GM12872 (cell line): ENCODE measurements around the gene A2ML1.

Source experiments
- TF ChIP-seq, protein P1 (sequence below): IDR thresholded peaks from 3 replicates; pipeline ENCODE4 v1.5.1; 2011; ENCODE audit warnings: low read depth, mild to moderate bottlenecking, low read length, moderate library complexity; ENCODE audit not compliant: insufficient read depth

Gene A2ML1

DNA sequence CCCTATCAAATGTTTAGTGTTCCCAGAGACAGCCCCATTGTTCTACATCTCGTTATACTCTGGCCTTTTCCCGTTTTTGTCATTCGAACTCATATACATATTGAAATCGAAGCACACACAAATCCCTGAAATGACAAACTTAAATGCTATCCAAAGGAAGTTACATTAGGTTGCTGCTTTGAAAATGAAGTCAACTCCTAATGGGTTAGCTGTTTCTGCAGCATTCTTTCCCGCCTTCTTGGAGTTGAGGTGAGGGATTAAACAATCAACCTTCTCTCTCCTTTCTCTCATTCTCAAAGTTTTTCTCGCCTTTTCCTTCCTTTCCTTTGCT, 91.2 kb downstream of the A2ML1 start:
- TF ChIP-seq, protein P1, sequence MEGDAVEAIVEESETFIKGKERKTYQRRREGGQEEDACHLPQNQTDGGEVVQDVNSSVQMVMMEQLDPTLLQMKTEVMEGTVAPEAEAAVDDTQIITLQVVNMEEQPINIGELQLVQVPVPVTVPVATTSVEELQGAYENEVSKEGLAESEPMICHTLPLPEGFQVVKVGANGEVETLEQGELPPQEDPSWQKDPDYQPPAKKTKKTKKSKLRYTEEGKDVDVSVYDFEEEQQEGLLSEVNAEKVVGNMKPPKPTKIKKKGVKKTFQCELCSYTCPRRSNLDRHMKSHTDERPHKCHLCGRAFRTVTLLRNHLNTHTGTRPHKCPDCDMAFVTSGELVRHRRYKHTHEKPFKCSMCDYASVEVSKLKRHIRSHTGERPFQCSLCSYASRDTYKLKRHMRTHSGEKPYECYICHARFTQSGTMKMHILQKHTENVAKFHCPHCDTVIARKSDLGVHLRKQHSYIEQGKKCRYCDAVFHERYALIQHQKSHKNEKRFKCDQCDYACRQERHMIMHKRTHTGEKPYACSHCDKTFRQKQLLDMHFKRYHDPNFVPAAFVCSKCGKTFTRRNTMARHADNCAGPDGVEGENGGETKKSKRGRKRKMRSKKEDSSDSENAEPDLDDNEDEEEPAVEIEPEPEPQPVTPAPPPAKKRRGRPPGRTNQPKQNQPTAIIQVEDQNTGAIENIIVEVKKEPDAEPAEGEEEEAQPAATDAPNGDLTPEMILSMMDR, result no peak

DNA sequence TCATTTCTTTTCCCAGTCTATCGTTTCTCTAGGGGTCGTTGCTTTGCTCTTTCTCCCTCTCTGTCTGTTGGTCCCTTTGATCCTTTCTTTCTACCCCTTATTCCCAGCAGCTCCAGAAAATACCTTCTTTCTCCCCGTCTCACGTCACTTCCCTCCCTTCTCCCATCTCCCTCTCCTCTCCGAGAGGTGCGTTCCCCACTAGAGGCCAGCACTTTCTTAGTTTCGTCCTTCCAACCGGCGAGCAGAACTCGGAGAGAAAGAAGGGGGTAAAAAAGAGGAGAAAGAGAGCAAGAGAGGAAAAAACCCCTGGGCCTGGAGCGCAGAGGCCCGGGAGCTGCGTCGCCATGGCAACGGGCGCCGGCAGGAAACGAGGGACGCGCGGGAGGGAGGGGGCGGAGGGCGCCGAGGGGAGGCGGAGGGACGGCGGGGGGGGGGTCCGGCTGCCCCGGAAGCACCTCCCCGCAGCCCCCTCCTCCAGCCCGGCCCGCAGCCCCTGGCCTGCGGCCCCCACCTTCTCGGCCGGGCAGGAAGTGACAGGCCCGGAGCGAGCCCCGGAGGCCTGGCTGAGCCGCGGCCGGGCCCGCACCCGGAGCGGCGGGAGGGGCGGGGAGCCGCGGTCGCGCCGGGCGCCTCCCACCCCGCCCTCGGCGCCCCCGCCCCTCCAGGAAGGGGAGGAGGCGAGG, 91.8 kb downstream of the A2ML1 start, which contains the start of gene PHC1:
Gene PHC1 (plus strand): TSS at position 477 of the 683 bp plus-strand sequence. CDS start 3,169 bp downstream, outside the sequence.
- TF ChIP-seq, protein P1, result peak; percentile 39; the same call in 2 of the 3 replicates

DNA sequence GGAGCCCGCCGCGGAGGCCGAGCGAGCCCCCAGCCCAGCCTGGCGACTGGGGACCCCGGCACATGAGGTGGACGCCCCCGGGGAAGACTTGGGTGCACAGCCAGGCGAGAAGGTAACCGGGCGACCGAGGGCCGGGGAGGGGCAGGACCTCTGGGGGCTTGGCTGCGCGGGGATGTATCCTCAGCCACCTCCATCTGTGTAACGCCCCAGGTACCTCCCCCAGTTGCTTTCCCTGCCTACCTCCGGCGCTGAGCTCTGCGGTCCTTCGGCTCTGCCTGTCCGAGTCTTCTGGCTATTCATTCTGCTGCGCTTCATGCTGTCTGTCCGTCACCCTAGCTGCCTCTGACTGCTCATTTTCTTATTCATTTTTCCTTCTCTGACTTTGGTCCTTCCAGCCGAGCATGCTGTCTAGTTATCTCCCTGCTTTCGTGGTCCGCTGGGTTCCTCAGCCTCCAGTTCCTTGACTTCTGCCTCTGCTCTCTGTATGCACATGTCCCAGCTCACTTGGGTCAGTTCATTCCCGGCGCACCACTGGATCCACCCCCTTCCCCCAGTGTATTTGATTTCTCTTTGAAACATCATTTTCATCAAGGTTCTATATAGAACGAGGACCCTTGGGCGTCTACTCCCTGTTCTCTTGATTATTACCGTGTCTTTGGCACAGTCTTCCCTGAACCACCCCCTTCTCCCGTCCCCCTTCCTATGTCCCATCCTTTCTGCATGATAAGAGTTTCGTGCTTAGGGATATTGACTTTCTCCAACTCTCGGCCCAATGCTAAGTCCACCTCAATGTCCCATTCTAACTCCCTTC, 92.5 kb downstream of the A2ML1 start:
- TF ChIP-seq, protein P1, result no peak

DNA sequence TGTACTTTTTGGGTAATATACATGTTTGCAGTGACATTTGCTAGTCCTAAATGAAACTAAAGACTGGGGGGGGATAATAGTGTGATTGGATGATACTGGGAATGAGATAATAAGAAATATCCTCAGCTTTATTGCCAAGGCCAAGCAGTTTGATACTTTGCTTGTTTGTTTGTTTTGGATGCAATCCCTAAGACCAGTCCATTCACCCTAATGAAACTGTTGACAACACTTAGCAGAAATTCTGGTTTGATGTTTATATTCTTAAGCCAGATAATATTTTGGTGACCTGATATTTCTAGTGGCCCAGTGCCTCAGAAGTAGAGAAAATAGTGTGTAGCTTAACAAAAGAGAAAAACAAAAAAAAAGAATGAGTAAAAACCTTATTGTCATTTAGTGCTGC, 93.7 kb downstream of the A2ML1 start:
- TF ChIP-seq, protein P1, result no peak

DNA sequence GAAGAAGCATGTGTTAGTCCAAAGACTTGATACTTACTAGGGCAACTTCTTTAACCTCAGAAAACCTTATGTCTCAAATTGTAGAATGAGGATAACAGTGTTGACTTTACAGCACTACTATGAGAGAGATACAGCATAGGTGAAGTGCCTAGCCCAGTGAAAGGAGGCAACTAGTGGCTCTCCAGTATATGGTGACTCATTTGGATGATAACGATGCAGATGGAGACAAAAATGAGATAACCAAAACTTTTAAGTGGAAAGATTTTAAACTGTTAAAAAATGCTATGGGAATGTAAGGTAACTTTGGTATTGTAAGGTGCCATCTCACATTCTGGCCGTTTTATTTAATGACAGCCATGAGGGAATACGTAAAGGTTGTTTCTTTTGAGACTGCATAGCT, 94.6 kb downstream of the A2ML1 start:
- TF ChIP-seq, protein P1, result no peak

DNA sequence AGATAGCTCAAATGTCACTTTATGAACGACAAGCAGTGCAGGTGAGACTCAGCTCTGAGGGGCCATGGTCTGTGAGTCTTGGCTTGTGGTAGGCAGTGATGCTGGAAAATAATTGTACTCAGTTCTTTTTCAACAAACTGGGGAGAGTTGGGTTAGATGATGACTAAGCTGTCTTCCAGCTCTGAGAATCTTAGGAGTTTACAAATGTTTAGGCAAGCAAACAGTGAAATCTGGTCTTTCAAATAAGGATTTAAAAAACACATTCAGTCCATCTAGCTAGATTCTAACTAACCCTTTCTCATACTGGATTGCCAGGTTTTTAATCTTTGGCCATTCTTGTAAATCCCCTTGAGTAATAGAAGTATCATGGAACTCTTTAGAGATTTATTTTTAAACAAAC, 95.3 kb downstream of the A2ML1 start:
- TF ChIP-seq, protein P1, result no peak

DNA sequence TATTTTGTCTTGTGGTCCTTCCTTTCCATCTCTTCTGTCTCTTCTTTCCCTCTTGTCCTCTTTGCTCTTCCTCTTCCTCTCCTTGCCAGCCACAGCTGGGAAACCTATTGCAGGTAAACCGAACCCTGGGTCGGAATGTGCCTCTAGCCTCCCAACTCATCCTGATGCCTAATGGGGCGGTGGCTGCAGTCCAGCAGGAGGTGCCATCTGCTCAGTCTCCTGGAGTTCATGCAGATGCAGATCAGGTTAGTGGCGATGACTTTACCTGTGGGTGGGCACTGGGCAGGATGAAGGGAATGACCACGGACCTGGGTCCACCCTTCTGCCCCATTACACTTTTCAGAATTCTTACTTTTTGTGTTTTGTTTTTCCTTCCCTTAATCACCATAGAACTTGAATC, 100.1 kb downstream of the A2ML1 start:
- TF ChIP-seq, protein P1, result no peak
